H1 (cell line): ENCODE results near the gene GLIPR1. TPM values are rescaled to one million over a fixed set of nuclear protein-coding genes. Genes with fewer than 3 reads are reported as not detected.

Experiments
- CREB1 ChIP-seq: IDR thresholded peaks from 2 replicates; pipeline ENCODE4 v1.6.1; 2012; ENCODE audit warnings: inconsistent platforms
- NRF1 ChIP-seq: IDR thresholded peaks from 2 replicates; pipeline ENCODE4 v1.6.1; 2011; ENCODE audit warnings: mild to moderate bottlenecking, low read depth, low read length, improper control_type of control experiment
- POLR2AphosphoS5 ChIP-seq: IDR thresholded peaks from 2 replicates; pipeline ENCODE4 v1.6.1; 2011; ENCODE audit warnings: low read depth, low read length
- polyA plus RNA-seq, 7 experiments: library from polyadenylated mRNA; depleted of rRNA in 3 of 7; stranded (reverse) in 5 of 7; unstranded in 2 of 7; fragments of >200 nt in 5 of 7; fragments of 200-250 nt in 2 of 7; gene quantifications; 1 replicate in 5 of 7; 2 replicates in 1 of 7; 4 replicates in 1 of 7; pipeline versions ENCODE4 v1.2.1 to v1.2.3, GENCODE V29; 2011 to 2013; ENCODE audit warnings: missing spikeins in 2 of 7, mixed read lengths in 2 of 7
- total RNA-seq: library from RNA; stranded (reverse); fragmentation: NEBNext Ultra II Directional; extraction: Animal tissue kit (Norgen Biotek cat#: 25700); gene quantifications from 2 replicates; pipeline ENCODE4 v1.2.1, GENCODE V29; 2021

Gene GLIPR1
- total and polyA plus RNA-seq, 2 of the 8 experiments (the other 6 are each of a cell fraction or from before 2014, with no cell fraction given) = 0.23 to 1.5 TPM

DNA sequence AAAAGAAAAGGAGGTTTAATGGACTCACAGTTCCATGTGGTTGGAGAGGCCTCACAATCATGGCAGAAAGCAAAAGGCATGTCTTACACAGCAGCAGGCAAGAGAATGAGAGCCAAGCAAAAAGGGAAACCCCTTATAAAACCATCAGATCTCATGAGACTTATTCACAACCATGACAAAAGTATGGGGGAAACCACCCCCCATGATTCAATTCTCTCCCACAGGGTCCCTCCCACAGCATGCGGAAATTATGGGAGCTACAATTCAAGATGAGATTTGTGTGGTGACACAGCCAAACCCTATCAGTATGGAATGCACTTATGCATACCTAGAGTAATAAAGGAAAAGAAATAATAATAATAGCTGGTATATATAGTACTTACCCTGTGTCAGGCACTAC, 4.5 kb upstream of the GLIPR1 start (continued):
- TF ChIP-seq CREB1 = no peak
- TF ChIP-seq POLR2AphosphoS5 = no peak
- TF ChIP-seq NRF1 = no peak
